Measurements from ENCODE around the gene NTRK1.
A peak's percentile ranks its signal among the peaks of the same experiment; 100 is the strongest.

NTRK1 gene

GRCh38 chr1:156883919-156884318 is 23.3 kb downstream of the NTRK1 start:
- DNase-seq: no peak

DNA sequence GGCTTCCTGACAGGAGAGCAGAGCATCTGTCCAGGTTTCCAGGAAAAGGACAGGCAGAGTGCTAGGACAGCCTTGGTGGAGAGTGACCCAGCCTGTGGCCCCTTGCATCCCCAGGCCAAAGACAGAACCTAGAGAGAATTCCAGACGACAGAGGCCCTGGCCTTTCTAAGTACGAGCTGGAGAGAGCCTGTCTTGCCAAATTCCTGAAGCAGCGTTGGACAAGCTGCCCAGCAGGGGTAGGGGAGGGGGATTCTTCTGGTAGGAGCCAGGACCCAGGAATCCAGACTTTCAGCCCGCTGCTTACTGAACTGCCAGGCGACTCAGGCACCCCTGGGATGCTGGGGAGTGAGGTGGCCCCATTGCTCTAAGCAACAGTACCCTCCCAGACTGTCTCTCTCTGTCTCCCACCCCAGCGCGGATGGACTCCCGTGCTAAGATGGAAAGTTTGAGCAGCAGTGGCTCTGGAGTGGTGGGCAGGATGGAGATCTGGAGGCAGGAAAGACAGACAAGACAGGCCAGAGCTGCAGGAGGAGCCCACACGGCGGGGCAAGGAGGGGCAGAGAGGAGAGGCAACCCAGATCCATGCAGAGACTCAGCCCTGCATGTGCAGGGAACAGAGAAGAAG is 24.0 kb downstream of the NTRK1 start:
- DNase-seq: no peak

DNA sequence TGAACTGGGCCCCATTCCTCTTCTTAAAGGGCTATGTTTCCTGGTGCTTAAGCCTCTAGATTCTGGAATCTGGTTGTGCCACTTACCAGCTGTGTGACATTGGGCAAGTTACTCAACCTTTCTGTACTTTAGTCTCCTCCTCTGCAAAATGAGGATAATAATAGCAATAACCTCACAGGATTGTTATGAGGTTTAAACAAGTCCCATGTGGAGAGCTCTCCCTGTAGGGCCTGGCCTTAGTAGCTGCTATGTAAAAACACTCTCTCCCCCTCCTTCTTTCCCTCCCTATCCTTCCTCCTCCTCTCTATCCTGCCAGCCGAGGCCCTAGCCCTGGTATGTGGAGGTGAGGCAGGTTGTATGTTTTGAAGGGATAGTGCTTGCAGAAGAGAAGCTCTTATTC is 24.6 kb downstream of the NTRK1 start:
- no peak for DNase-seq

GRCh38 chr1:156885880-156886355 is 25.3 kb downstream of the NTRK1 start:
- peak; percentile 73 for DNase-seq

DNA sequence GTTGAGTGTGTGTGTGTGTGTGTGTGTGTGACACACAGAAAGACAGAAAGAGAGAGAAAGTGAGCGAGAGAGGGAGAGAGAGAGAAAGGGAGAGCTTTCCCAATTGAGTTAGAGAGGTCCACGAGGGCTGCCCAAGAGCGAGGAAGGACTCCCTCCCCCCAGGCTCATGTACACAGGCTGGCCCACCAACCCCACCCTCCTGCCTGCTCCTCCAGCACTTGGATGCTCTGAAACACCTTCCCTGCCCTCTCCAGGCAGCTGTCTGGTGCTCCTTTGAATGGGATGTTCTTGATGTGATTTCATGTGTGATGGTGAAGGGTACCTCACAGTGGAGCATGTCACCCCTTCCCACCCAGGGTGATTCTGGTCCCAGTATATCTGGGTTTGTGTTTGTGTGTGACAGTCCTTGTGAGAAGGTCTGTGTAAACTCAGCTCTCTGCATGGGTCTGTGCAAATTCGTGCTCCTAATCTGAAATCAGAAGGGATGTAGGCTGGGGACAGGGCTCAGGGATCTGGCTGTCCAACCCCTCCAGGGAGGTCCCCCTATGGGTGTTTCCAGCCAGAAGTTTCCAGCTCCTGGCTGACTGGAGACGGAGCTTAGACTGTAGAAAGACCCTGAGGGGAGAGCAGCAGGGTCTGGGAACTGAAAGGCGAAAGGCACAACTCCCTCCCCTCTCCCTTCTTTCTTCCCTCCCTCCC is 26.1 kb downstream of the NTRK1 start:
- peak; percentile 44 for DNase-seq

DNA sequence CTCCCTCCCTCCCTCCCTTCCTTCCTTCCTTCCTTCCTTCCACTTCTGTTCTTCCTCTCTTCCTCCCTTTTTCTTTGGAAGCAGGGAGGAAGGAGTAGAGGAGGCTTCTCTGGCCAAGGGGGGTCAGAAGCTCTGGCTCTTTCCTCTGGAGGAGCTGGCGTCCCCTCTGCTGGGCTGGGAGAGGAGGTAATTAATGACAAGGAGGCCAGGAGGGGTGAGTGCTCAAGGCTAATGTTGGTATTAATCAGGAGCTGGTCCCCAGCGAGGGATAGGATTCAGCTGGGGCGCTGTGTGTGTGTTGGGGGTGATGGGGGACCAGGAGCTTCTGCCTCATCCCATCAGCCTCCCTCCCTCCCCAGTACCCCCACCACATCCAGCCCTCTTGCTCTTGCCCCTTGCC is 26.7 kb downstream of the NTRK1 start:
- peak; percentile 59 for DNase-seq

DNA sequence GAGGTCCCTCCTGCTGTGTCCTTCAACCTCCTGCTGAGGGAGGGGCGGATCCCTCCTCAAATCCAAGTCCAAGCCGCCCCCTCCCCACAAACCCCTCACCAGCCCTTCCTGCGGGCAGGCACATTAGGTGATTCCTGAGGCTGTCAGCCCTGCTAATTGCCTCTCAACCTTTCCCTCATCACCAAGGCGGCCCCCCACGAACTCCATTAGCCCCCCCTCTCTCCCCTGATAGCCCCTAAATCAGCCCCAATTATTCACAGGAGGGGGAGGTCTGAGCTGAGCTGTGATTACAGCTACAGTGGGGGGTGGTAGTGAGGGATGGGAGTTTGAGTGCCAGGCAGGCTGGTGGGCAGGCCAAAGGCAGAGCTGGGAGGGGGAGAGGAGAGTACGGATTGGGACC is 27.1 kb downstream of the NTRK1 start:
- no peak for DNase-seq

DNA sequence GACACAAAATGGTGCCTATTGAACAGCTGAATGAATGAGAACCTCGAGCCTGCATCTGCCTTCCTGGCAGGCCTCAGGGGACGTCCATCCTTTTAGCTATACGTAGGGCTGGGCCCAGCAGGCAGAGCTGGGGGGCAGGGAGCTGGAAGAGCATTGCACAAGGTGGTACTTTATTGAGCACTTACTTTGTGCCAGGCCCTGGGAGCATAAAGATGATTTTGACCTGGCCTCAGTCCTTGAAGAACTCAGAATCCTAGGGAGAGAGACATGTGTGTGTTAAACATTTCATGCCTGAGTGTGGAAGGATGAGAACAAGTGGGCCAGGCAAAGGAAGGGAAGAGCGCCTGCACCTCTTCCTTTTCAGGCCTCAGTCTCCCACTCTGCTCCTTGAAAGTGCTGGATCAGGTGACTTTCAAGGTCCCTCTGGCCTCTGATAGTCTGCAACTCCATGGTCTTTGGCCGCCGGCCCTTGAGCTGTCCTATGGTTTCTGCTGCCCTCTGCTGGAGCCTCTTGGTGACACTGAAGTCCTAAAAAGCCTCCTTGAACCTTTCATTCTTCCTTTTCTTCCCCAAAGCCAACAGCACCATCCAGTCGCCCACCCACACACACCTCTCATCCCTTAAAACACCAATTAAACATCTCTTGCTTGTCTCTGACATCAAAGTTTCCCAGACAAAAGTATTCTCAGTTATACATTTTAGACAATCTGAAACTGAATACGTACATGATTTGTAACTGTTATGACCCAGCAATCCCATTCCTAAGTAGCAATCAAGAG is 29.3 kb downstream of the NTRK1 start:
- peak; percentile 93 for DNase-seq

DNA sequence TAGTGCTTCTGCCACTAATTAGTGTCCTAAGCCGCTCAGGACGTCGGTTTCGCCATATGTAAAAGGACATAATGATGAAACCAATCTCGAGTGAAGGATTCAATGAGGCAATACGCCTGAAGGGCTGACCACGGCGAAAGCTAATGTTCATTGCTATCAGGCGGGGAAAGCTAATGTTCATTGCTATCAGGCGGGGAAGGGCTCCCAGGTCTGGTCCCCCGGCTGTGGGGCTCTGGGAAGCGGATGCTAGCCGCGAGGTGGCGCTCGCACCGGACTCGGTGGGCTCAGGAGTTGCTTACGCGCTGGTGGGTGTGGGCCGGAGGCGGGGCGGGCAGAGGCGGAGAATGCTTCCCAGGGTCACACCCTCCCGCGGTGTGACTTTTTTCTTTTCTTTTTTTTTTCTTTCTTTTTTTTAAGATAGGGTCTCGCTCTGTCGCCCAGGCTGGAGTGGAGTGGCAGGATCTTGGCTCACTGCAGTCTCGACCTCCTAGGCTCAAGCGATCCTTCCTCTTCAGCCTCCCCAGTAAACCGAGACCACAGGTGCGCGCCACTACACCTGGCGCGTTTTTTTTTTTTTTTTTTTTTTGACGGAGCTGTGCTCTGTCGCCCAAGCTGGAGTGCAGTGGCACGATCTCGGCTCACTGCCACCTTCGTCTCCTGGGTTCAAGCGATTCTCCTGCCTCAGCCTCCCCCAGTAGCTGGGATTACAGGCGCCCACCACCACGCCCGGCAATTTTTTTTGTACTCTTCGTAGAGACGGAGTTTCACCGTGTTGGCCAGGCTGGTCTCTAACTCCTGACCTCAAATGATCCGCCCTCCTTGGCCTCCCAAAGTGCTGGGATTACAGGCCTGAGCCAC is 31.8 kb downstream of the NTRK1 start:
- peak; percentile 97 for DNase-seq

- DNase-seq: no peak
These were observed 32.6 kb downstream of the NTRK1 start, which contains the start of gene PEAR1 for GRCh38 chr1:156893048-156893953. Gene PEAR1, plus strand, starts transcription at chr1:156893718. Its CDS starts 10,209 bp downstream, at chr1:156903927.

- DNase-seq: peak; percentile 27
These were observed 33.3 kb downstream of the NTRK1 start for GRCh38 chr1:156894001-156894400.

GRCh38 chr1:156894711-156895454 is 34.2 kb downstream of the NTRK1 start:
- DNase-seq: peak; percentile 29

- no peak for DNase-seq
These were observed 34.8 kb downstream of the NTRK1 start for GRCh38 chr1:156895455-156895812.

DNA sequence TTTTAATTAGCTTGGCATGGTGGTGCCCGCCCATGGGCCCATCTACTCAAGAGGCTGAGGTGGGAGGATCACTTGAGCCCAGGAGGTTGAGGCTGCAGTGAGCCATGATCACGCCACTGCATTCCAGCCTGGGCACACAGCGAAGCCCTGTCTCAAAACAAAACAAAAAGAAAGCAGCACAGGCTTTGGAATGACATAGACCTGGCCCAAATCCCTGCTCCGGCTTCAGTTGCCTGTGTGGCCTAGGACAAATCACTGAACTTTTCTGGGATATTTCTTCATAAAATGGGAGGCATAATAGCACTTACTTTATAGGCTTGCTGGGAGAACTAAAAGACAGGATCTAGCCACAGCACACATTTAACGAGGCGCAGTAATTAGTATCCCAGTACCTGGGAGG is 35.3 kb downstream of the NTRK1 start:
- DNase-seq: no peak

- no peak for DNase-seq
These were observed 35.9 kb downstream of the NTRK1 start for GRCh38 chr1:156896490-156897033.

- DNase-seq: no peak
These were observed 36.6 kb downstream of the NTRK1 start for GRCh38 chr1:156897078-156897825.

DNA sequence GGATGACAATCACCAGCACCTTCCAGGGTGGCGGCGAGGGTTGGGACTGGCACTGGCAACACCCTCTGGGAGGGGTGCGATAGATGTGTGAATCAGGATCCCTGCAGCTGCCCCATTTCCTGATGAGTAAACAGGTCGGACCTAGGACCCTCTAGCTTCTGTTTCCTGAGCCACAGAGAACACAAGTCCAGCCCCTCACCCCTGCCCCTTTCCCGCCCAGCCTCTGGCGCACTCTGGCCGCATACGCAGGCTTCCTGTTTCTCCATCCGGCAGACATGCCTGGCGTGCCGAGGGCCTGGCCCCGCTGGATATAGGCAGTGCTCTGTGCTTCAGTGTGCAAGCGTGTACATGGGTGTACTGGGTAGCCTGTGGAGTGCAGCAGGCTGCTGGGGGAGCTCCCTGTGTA is 37.5 kb downstream of the NTRK1 start:
- DNase-seq: no peak

- DNase-seq: no peak
These were observed 38.5 kb downstream of the NTRK1 start for GRCh38 chr1:156898971-156899664.
